ENCODE measurements around the gene TBC1D22A.

DNA sequence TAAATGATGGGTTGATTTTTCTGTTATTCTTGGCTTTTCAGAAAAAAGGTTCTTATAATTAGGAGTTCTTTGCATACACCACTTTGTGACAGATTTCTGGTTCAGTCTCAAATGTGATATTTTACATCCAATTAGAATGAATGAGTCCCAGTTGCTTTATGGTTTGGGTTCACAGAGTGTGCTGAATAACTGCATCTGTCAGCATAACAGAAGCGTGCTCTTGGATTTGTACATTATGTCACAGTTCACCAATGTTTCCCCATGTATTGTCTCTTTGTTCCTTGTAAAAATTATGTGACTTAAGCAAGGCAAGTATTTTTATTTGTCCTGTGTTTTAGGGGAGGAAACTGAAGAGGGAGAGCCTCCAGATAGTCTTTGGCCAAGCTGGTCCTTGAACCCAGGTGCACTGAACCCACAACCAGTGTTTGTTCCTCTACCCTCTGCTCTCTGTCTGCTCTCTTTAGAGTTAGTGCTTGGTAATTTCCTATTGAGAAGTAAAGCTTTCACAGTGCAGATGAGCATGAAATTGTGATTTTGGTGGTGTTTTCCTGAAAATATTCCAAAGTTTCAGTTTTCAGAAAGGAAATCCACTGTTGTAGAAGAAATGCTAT is 107.5 kb downstream of the TBC1D22A start:
- TF ChIP-seq POLR2A (IDR thresholded peaks at IDR 0.05) (no peak), CTCF (IDR thresholded peaks at IDR 0.05) (no peak)

Measured in gastroesophageal sphincter (tissue), 3 donors.